Stimulated activated CD4-positive, alpha-beta T cell treated with anti-CD3 and anti-CD28 coated beads, Interleukin-12 subunit alpha, Interleukin-12 subunit beta, amount 100 ng/mL, for 48 hours (primary cell): ENCODE measurements around the gene LMO7.

Experiments used
- DNase-seq, 3 donors: peaks; one replicate each; pipeline ENCODE4 v3.0.0-alpha.2; 2020; ENCODE audit warnings: low read depth in 2 of 3, low spot score in 1 of 3

LMO7 gene

DNA sequence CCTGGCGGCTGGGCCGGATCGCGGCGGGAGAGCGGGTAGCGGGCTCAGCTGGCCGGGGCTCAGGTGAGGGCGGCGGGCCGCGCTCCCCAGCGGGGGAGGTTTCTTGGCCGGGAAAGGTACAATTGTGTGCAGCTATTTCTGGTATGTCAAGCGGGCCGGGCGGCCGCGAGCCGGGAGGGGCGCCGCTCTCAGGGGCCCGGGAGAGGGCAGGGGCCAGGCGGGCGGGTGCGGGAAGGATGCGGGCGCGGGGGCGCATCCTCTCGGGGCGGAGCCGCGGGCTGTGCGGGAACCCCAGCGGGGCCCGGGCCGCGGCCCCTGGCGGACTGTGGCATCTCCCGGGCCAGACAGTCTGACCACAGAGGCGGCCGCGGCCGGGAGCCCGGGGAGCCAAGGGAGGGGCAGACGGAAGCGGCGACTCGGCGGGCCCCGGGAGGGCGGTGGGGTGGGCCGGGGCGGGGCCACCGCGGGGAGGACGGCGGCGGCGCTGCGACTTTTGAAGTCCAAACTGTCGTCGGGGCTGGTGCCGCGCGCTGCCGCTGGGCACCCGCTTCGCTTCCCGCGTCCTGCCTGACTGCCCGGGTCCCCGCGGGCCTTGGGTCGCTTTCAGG is at the start of gene LMO7:
TSS of gene LMO7 (plus strand) at position 503 of the 608 bp plus-strand sequence. CDS start 328 bp downstream, outside the sequence.
- peak in 2 of 3 donors; percentile 2 to 13 for DNase-seq

DNA sequence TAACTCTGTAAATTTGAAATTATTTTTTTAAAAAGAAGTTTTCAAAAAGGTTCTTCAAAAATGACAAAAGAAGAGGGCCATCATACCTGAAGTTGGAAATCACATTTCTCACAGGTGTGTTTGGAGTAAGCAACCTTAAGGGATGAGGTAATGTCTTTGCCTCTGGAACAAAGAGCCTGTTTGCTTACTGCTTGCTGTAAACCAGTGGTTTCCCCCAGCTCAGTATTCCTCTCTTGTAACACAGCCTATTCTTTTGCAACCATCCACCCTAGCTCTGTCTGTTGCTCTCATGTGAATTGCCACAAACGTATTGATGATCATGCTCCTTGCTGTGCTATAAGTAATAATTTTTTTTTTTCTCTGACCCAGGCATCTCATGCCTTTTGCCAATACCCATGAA is 48.5 kb upstream of the LMO7 start:
- DNase-seq, result no peak

DNA sequence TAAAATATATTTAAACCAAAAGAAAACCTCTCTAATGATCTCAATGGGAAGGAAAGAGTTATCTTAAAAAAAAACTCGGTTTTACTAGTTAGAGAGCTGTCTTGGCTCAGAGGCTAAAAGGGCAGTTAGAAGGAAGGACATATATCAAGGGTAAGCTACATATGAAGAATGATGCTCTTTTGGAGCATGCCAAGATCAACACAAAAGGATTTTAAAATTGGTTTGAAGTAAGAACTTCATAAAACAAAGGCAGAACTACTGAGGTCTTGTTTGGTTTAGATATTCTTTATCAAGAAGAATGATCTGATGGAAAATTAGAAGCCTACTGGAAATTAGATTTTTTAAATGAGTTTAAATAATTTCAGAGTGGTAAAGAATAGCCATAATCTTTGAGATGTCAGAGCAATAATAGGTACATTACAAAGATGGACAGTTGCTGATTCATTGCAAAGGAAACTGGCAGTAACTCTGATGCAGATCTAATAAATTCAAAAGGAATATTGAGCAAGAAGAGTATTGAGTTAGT is 39.4 kb upstream of the LMO7 start:
- no peak for DNase-seq

DNA sequence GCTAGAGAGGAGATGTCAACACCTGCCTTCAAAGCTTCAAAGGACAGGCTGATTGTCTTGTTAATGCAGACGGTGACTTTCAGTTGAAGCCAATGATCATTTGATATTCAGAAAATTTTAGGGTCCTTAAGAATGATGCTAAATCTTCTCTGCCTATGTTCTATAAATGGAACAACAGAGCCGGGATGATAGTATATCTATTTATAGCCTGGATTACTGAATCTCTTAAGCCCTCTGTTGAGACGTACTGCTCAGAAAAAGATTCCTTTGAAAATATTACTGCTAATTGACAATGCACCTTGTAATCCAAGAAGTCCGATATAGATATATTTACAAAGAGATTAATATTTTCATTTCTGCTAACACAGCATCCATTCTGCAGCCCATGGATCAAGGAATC is 35.8 kb upstream of the LMO7 start:
- no peak for DNase-seq

DNA sequence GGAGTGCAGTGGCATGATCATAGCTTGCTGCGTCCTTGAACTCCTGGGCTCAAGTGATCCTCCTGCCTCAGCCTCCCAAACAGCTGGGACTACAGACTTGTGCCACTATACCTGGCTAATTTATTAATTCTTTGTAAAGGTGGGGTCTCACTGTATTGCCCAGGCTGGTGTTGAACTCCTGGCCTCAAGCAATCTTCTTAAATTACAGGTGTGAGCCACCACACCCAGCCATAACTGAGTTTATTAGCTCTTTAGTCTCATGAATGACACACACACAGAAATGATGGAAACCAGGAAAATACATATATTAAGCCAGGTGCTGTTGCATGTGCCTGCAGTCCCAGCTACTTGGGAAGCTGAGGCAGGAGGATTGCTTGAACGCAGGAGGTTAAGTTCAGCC is 33.1 kb upstream of the LMO7 start:
- DNase-seq, result no peak

DNA sequence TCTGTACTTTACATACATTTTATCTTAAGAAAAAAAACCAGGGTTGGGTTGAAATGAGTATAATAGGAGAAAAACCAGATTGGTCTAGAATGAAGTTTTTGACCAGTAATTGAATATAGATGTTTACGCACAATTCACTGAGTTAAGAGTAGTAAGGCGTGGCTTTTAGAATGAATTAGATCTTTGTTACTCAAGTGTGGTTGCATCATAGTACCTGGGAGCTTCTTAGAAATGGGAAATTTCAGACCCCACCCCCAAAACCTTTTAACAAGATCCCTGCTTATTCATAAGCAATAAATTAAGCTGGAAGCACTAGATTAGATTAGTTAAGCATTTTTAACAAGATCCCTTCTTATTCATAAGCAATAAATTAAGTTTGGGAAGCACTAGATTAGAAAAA is 28.7 kb upstream of the LMO7 start:
- DNase-seq, result no peak

DNA sequence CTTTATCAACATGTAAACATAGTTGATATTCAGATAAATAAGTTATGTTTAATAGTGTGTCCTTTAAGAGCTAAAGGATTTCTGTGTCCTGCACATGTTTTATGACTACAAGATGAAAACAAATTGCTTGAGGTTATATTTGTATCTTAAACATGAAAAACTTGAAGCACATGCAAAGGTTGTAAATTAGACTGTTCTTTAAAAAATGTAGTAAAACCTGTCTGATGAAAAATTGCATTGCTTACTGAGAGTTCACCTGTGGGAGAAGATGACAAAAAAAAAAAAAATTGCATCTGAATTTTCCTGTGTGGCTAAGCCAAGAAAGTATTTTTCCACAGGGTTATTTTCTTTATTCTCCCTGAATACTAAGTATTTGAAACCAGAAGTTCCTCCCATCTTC is 25.7 kb upstream of the LMO7 start:
- no peak for DNase-seq

DNA sequence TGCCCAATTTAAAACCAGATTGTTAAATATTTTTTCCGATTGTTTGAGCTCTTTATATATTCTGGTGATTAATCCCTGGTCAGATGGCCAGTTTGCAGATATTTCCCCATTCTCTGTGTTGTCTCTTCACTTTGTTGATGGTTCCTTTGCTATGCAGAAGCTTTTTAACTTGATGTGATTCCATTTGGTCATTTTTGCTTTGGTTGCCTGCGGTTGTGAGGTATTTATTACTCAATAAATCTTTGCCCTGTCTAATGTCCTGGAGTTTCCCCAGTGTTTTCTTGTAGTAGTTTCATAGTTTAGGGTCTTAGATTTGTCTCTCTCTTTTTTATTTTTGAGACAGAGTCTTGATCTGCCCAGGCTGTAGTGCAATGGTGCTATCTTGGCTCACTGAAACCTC is 23.8 kb upstream of the LMO7 start:
- no peak for DNase-seq

DNA sequence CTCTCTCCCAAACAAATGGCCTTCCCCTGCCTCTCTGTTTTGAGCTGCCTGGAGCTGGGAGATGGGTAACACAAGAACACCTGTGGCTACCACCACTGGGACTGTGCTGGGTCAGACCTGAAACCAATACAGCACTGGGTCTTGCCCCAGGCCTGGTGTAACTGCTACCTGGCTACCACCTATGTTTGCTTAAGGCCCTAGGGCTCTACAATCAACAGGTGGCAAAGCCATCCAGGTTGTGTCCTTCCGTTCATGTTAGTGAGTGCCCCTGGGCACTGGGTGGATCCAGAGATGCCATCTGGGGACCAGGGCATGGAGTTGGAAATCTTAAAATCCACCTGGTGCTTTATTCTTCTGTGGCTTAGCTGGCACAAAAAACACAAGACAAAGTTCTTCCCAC is 18.9 kb upstream of the LMO7 start:
- DNase-seq, result no peak

DNA sequence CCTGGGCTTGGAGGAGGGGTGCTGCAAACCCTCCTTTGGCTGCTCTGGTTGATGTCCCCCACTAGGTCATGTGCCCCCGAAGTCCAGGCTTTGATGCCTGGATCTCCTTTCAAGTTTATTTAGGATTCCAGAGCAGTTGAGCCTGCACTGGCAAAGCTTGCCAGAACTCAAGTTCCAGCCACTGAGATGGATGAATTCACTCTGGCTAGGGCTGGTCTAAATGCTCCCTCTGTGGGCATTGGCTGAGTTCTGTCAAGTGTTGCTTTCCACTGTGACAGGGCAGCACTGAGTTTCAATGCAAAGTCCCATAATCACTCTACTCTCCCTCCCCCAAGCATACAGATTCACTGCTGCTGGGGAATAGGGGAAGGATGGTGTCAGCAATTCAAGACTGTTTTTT is 17.8 kb upstream of the LMO7 start:
- DNase-seq, result no peak

DNA sequence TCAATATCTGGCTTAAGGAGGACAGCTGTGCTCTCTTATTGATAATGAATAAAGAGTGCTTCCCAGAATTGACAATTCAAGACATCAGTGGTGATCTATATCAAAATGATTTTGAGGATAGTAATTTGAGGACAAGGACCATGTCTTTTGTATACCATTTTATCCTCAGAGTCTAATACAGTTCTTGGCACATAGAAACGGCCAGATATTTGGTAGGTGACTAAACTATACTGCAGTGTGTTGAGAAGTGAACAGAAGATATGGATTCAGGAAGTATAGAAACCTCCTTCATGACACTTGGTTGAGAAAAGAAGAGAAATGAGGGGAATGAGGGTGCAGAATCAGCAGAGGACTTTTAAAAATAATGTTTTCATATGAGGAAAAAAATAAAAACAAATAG is 16.1 kb upstream of the LMO7 start:
- DNase-seq, result no peak

DNA sequence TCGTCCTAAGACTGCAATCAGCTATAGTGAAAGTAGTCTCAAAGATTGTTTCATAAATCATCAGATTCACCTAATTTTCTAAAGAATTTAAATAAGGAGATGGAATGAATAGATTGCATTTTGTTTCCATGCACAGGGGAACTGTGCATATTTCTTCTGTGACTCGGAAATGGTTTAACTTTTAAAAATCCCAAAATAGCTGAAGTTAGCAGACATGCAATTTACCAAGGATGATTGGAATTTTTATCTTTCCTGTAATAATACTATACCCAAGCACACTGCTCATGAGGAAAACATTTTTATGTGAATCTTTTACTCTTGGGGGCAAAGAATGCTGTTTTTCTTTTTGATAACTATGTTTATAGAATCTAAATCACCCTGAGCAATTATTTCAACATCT is 15.0 kb upstream of the LMO7 start:
- DNase-seq, result no peak

DNA sequence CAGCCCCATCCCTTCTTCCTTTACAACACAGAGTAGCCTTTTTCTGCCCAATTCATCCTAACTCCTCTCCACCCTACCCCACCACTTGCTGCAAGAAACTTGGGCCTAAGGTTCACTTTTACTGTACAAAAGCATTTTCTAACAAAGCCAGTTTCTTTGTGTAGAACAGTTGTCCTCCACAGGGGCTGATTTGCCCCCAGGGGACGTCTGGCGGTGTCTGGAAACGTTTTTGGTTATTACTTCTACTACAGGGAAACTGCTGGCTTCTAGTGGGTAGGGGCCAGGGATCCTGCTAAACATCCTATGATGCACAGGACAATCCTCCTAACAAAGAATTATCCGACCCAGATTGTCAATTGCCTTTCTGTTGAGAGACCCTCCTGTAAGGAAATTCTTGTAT is 7.3 kb upstream of the LMO7 start:
- DNase-seq, result no peak

DNA sequence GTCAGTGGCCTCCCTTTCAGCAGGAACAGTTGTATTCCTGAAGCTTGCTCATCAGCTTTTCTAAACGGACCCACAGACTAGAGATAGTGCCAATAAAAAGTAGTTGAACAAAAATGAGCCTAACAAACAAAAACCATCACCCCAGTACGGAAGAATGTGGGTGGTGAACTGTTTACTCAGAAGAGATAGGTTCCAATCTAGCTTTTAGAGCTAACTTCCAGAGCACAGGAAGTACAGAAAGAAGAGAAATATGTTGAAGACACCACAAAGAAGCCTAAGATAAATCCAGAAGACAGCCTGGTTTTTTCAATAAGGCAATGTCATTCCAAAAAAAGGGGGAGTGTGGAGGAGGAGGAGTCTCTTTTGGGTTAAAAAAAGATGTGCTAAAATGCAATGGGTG is 2.8 kb upstream of the LMO7 start:
- no peak for DNase-seq

DNA sequence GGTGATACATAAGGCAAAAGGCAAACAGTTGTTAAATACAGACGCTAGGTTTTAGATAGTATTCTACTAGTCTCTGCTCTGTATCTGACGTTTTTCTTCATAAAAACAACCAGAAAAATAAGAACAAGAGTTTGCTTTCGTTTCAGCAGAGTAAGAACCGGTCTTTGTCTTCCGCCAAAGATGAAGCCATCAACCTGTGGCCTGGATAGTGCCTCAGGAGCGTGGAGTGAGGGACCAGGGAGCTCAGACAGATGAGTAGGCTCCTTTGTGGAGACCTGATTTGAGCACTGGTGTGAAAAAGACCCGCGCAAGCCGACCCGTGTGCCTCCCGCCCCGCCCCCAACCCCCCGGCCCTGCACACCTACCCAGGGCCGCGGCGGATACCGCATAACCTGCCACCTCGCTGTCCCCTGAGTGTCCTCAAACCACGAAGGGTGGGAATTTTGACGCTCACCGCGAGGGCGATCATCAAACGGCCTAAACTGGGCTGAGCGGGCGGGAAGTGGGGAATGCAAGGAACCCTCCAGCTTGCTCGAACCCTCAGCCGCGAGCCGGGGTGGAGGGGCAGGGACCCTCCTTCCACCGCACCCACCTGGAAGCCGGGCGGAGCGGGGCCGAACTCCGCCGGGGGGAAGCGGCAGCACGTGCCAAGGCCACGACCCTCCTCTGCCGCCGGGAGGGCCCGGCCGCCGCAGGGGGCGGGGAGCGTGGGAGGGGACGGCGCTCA is 866 bp upstream of the LMO7 start:
- DNase-seq, result no peak

DNA sequence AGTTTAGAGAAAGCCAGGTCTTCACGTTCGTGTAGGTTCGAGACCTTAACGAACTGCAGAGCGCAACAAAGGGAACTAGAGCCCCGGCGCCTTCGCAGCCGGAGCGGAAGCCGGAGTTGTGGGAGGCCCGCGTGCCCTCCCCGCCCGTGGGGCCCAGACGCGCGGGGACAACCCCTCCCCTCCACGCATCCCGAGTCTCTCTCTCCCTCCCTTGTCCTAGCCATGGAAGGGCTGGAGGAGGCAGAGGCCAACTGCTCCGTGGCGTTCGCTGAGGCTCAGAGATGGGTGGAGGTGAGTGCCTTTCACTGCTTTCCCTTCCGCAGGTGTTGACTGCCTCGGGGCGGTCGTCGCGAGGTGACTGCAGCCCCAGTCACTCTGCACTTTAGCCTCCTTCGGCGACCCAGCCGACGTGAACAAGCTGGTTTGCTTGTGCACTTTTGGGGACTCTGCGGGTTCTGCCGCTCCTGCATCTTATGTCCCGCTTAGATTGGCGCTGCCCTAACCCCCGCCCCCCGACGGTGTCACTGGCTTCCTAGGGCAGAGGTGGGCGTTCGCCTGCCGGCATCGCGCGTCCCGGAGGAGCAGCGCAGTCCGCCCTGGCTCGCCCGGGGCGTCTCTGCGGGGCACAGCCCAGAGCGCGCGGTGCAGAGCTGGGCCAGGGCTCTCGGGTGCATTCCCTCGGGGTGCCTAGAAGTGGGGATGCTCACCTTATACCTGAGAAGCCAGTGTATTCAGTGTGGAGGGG is 478 bp downstream of the LMO7 start:
- DNase-seq, result peak in 2 of 3 donors; percentile 13 to 16

DNA sequence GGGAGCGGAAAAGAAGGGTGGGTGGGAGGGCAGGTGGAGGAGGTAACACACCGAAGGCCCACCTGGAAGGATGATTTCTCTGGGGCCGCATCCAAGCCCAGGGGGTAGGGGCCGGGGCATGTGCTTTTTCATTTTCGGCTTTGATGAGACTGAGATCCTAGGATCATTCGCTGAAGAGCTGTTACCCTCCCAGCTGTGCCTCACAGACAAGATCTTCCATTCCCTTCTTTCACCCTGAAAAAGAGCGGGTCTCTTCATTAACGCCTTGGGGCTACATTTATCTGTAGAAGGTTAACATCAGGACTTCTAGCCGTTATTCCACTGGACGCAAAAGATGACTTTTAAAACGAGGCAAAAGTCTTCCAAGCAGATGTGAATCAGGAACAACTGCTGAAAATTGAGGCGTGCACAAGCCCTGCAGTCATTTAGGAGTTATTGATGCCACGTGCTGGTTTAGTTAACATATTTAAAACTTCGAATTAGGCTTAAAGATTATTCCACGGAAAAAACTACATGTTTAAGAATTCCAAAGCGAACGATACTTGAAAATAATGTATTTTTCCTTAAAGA is 1.1 kb downstream of the LMO7 start:
- DNase-seq, result no peak

DNA sequence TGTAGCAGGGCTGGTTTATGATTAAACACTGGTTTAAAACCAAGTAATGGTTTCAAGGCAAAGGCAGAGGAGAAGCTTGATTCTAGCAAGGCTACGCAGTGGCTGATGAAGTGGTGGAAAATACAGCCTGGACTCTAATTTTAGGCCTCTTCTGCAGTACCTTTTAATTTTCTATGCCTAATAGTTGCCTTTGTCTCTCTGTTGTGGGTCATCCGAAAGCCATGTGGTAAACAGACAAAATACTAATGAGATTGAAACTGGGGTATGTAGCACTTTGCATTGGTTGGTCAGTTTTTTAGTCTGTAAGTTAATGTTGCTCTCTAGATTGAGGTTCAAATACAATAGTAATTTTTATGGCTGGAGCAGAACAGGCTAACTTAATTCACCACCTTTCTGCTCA is 3.3 kb downstream of the LMO7 start:
- no peak for DNase-seq

DNA sequence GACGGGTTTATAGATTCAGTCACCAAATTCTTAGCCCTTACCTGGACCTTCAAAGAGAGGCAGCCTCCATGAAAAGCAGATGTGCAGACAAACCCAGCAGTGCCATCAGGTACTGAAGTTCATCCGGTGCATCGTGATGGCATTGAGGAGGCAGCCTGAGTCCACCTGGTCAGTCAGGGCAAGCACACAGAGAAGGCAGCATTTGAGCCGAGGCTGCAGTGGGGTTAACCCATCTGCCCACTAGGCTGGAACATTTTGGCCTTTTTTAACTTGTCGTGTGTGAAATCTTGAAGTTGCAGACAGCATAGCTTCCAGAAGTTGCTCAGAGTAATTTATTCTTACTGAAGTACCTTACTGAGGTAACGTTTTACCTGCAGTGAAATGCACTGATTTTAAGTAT is 4.9 kb downstream of the LMO7 start:
- DNase-seq, result no peak

DNA sequence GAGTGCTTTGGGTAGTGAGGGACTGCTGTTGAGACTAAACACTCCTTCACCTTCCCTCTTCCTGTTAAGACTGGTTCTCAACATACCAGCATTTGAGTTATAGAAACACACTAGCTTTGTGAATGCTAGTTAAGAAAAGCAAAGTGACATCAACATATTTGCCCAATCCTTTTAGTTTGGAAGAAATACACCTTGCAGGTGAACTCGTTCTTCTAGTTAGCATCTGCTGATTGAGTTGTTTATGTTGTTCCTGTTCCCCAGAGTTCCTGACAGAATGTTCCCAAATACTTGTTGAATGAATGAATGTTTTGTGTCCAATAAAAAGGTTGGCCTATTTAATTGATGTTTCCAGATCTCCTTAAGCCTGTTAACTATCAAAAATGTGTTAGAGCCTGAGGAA is 7.1 kb downstream of the LMO7 start:
- no peak for DNase-seq

DNA sequence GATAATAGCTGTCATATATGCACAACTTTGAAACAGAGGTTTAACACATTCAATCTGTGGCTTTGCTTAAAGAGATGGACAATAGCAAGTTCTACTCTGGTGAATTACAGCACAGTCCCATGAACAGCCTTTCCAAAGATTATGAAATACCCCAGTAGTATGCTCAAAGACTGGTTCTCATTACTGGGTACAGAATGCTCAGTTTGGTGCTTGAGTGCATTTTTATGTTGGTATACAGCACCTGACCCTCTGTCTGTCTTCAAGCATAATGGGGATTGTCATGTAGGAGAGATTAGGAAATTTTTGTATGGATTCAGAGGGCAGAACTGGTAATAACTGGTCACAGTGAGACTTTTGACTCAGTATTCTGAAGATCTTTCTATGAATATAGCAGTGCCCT is 7.6 kb downstream of the LMO7 start:
- DNase-seq, result no peak

DNA sequence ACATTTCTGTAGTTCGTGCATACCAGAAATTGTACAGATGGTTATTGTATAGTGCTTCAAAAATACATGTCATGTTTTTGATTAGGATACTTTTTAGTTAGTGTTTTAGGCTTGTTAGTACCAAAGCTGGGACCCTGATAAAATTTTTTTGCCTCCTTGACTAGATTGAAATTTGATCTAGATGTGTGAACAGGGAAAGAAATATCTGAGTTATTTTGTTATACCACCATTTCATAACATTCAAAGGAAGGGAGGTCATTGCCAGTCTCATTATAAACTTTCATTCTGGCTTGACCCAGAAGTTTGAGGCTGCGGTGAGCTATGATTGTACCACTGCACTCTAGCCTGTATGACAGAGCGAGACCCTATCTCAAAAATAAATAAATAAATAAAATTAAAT is 9.0 kb downstream of the LMO7 start:
- DNase-seq, result no peak
